IPS-18a (cell line): ENCODE measurements around the gene SLC25A29.

Experiments
- H3K27ac ChIP-seq: one replicate; pipeline ENCODE4 v1.5.1; 2013; ENCODE audit warnings: low read length
- H3K27me3 ChIP-seq: one replicate; pipeline ENCODE4 v1.6.1; 2013; ENCODE audit warnings: mild to moderate bottlenecking, low read length; ENCODE audit not compliant: control insufficient read depth, insufficient read depth
- H3K36me3 ChIP-seq: one replicate; pipeline ENCODE4 v1.6.1; 2013; ENCODE audit warnings: low read depth, low read length; ENCODE audit not compliant: control insufficient read depth
- H3K4me1 ChIP-seq: one replicate; pipeline ENCODE4 v1.6.1; 2013; ENCODE audit warnings: low read depth, low read length; ENCODE audit not compliant: control insufficient read depth
- H3K4me3 ChIP-seq: one replicate; pipeline ENCODE4 v1.5.1; 2013; ENCODE audit warnings: low read length
- H3K9ac ChIP-seq: one replicate; pipeline ENCODE4 v1.6.1; 2013; ENCODE audit warnings: mild to moderate bottlenecking, low read length, moderate library complexity
- H3K9me3 ChIP-seq: one replicate; pipeline ENCODE4 v1.6.1; 2013; ENCODE audit warnings: low read depth, low read length; ENCODE audit not compliant: control insufficient read depth

The SLC25A29 gene

DNA sequence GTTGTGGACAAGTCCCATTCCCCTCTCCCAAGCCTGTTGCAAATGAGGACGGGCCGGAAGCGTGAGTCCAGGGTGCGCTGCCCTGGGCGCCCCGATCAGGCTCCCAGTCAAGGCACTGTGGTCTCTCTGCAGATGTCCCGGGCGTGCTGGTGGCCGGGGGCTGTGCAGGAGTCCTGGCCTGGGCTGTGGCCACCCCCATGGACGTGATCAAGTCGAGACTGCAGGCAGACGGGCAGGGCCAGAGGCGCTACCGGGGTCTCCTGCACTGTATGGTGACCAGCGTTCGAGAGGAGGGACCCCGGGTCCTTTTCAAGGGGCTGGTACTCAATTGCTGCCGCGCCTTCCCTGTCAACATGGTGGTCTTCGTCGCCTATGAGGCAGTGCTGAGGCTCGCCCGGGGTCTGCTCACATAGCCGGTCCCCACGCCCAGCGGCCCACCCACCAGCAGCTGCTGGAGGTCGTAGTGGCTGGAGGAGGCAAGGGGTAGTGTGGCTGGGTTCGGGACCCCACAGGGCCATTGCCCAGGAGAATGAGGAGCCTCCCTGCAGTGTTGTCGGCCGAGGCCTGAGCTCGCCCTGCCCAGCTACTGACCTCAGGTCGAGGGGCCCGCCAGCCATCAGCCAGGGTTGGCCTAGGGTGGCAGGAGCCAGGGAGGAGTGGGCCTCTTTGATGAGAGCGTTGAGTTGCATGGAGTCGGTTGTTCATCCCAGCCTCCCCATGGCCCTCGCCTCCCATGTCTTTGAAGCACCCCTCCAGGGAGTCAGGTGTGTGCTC lies 23.2 kb upstream of the SLC25A29 start:
- H3K27ac ChIP-seq, result no peak overlapping the region
- no peaks in the 10 kb centered on the region for H3K9me3 ChIP-seq
- H3K4me3 ChIP-seq, result no peak overlapping the region
- H3K27me3 ChIP-seq, result no peaks in the 10 kb centered on the region
- H3K4me1 ChIP-seq, result no peaks in the 10 kb centered on the region
- H3K9ac ChIP-seq, result no peak overlapping the region
- H3K36me3 ChIP-seq, result peaks cover 4% of the 10 kb centered on the region

DNA sequence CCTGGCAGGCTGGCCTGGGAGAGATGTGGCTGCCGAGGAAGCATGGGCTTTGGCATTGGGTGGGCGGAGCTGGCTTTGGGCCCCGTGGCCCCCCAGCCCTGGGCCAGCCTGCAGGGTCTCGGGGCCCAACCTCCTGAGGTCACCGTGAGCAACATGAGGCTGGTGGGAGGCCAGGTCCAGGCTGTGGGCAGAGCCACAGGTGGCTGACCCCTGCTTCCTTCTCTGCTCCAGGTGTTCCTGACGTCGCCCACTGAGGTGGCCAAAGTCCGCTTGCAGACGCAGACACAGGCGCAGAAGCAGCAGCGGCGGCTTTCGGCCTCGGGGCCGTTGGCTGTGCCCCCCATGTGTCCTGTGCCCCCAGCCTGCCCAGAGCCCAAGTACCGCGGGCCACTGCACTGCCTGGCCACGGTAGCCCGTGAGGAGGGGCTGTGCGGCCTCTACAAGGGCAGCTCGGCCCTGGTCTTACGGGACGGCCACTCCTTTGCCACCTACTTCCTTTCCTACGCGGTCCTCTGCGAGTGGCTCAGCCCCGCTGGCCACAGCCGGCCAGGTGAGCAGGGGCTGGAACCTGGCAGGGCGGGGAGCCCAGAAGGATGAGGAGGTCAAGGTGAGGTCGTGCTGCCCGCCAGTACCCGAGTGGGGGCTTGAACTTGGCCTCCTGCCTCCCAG lies 22.4 kb upstream of the SLC25A29 start:
- H3K27me3 ChIP-seq, result no peaks in the 10 kb centered on the region
- H3K4me1 ChIP-seq, result no peaks in the 10 kb centered on the region
- H3K9me3 ChIP-seq, result no peaks in the 10 kb centered on the region
- H3K36me3 ChIP-seq, result peaks cover under 1% of the 10 kb centered on the region
- H3K9ac ChIP-seq, result no peak overlapping the region
- H3K27ac ChIP-seq, result no peak overlapping the region
- H3K4me3 ChIP-seq, result no peak overlapping the region

DNA sequence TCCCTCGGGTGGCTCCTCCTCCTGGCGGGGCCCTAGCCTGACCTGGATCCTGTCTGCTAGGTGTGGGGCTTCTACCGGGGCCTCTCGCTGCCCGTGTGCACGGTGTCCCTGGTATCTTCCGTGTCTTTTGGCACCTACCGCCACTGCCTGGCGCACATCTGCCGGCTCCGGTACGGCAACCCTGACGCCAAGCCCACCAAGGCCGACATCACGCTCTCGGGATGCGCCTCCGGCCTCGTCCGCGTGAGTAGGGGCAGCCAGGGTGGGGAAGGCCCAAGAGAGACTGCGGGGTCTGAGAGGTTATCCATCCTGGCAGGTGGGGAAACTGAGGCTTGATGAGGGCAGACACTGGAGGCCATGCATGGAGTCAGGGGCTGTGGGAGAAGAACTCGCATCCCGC lies 20.9 kb upstream of the SLC25A29 start:
- H3K27me3 ChIP-seq, result no peaks in the 10 kb centered on the region
- no peaks in the 10 kb centered on the region for H3K9me3 ChIP-seq
- H3K36me3 ChIP-seq, result no peaks in the 10 kb centered on the region
- no peak overlapping the region for H3K9ac ChIP-seq
- H3K4me3 ChIP-seq, result no peak overlapping the region
- H3K4me1 ChIP-seq, result no peaks in the 10 kb centered on the region
- no peak overlapping the region for H3K27ac ChIP-seq

DNA sequence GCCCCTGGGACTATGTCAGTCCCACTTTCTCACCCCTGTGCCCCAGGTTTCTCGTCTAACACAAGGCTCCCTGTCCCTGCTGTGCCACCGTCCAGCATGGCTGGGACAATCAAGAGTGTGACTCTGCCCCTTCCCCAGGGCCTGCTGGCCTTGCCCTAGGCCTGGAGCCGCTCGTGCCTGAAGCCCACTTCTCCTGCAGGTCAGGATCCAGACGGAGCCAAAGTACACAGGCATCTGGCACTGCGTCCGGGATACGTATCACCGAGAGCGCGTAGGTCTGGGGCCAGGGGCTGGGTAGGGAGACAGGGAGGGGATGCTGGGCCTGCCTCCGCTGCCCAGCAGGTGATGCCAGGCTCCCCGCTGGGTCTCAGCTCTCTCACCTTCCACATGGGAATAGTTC lies 19.7 kb upstream of the SLC25A29 start:
- Histone ChIP-seq H3K4me1 (no peaks in the 10 kb centered on the region), H3K27me3 (no peaks in the 10 kb centered on the region), H3K9me3 (no peaks in the 10 kb centered on the region), H3K36me3 (no peaks in the 10 kb centered on the region), H3K27ac (no peak overlapping the region), H3K4me3 (no peak overlapping the region), H3K9ac (no peak overlapping the region)

DNA sequence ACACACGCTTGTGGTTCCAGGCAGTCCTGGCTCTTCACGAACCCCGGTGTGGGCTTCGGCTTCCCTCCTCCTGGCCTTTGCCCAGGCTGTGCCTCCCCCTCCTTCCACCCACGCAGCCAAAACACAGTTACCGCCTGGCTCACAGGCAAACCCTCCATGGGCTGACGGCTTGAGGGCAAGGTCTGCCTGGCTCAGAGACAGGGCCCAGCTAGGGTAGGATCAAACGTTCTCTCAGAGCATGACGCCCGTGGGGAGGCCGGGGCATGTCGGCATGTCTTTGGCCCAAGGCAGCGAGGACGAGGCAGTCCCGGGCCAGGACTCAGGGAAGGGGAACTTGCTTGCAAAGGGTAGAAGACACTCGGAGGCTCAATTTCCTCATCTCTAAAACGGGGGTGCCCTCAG lies 19.0 kb upstream of the SLC25A29 start:
- no peaks in the 10 kb centered on the region for H3K27me3 ChIP-seq
- no peak overlapping the region for H3K27ac ChIP-seq
- H3K4me1 ChIP-seq, result no peaks in the 10 kb centered on the region
- H3K9ac ChIP-seq, result no peak overlapping the region
- no peak overlapping the region for H3K4me3 ChIP-seq
- H3K9me3 ChIP-seq, result no peaks in the 10 kb centered on the region
- no peaks in the 10 kb centered on the region for H3K36me3 ChIP-seq

DNA sequence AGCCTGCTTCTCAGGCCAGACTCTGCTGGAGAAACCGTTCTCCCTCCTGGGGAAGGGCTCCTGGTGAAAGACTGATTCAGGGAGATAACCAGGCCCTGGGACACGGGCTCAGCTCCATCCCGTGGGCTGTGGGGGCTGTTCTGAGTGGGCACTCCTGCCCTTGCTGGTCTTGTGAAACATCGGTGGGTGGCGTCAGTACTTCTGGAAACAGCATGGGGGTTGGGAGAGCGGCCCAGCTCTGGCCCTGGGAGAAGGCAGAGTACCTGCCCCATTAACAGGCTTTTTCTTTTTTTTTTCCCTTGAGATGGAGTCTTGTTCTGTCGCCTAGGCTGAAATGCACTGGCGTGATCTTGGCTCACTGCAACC lies 17.7 kb upstream of the SLC25A29 start:
- H3K9ac ChIP-seq, result no peak overlapping the region
- H3K27me3 ChIP-seq, result no peaks in the 10 kb centered on the region
- H3K4me3 ChIP-seq, result no peak overlapping the region
- H3K9me3 ChIP-seq, result no peaks in the 10 kb centered on the region
- H3K27ac ChIP-seq, result no peak overlapping the region
- no peaks in the 10 kb centered on the region for H3K4me1 ChIP-seq
- H3K36me3 ChIP-seq, result no peaks in the 10 kb centered on the region

DNA sequence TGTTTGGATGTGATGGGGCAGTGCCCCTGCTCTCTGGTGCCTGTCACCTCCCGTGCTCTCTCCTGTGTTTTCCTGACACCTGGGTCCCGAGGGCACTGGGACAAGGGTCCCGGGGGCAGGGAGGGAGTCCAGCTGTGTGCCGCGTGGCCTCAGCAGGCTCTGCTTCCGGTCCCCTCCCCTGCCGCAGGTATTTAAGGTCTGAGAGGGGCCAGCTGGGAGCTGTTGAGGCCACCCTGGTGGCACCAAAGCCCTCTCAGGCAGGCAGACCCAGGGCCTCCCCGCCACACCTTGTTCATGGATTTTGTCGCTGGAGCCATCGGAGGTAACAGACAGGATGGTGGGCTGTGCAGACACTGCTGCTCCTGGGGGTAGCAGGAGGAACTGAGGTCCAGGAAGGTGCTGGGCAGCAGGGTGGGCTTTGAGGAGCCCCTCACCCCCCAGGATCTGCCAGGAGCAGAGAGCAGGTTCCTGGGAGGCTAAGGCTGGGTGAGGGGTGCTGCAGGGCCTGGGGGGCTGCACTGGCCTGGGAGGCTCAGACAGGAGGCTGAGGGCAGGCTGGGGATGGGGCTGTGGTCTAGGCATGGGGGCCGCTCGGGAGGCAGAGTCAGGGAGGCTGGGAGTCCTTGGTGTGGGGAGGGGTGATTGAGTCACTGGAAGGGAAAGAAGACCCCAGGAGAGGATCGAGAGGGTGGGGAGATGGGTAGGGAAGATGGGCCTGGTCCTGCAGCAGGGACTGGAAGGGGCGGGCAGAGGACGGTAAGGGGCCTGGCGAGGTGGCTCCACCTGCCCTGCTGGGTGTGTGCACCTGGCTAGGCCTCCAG lies 17.1 kb upstream of the SLC25A29 start, which contains the start of gene SLC25A47:
SLC25A47 (plus strand) TSS at position 219 of the 821 bp plus-strand sequence; CDS start at position 295, 76 bp downstream.
- Histone ChIP-seq H3K27me3 (no peaks in the 10 kb centered on the region), H3K4me3 (no peak within 1 kb of the TSS), H3K9me3 (no peaks in the 10 kb centered on the region), H3K4me1 (no peaks in the 10 kb centered on the region), H3K9ac (no peak within 1 kb of the TSS), H3K27ac (no peak within 1 kb of the TSS), H3K36me3 (no peaks in the 10 kb centered on the region)

DNA sequence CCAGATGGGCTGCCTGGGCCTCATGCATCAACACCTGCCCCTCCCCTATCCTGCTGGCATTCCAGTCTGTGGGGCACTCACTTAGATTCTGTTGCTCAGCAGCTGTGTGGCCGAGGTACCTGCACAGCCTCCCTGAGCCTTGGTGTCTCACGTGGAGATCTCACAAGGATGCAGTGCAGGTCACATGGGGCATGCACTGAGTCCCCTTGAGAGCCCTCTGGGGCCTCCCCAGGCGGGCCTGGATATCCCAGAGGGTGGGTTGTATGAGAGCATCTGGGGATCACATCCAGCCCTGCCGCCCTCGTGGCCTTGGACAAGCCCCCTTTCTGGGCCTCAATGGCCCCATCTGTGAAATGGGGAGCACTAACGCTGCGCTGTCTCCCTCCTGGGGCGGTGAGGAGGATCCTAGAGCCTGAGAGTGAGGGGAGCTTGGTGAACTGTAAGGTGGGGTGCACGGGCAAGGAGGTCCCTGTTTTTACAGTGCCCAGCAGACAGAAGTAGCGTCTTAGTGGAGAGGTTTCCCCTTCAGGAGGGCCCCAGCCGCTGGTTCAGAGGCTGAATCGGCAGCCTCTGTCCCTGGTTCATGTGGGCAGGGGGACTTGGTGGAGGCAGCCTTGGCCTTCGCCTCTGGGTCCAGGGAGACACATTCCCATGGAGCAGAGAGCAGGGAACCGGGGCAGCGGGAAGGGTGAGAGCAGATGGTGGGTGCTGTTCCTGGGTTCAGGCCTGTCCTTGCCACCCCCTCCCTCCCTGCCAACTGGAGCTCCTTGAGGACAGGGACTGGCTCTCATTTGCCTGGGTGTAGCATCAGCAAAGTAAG lies 16.1 kb upstream of the SLC25A29 start:
- Histone ChIP-seq H3K9me3 (no peaks in the 10 kb centered on the region), H3K36me3 (no peaks in the 10 kb centered on the region), H3K27ac (no peak overlapping the region), H3K4me3 (no peak overlapping the region), H3K9ac (no peak overlapping the region), H3K27me3 (no peaks in the 10 kb centered on the region), H3K4me1 (no peaks in the 10 kb centered on the region)

DNA sequence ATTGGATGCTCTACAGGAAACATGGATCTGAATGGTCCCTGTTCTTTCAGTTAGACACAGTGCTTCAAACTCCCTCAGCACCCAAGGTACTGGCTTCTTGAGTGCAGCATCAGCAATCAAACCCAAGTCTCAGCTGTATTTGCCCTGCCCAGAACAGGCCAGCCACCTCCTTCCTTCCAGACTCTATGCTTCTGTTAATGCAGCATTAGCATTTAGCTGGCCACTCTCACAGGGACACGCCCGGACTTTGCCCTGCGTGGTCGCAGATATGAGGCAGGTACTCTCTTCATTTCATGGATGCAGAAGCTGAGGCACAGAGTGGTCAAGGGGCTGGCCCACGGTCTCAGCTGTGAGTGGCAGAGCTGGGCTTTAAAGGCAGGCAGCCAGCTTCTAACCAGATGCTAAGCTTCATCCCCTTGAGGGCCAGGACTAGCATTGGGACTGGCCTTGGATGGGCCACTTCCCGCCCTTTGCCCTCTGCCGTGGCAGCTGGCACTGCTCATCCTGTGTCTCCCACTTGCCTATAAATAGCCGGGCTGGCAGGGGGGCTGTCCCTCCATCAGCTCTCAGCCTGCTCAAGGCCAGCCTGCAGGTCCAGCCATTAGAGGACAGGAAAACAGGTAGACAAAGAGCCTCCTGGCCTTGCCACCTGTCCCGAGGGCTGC lies 15.4 kb upstream of the SLC25A29 start:
- no peaks in the 10 kb centered on the region for H3K9me3 ChIP-seq
- no peaks in the 10 kb centered on the region for H3K27me3 ChIP-seq
- no peaks in the 10 kb centered on the region for H3K4me1 ChIP-seq
- H3K27ac ChIP-seq, result no peak overlapping the region
- H3K36me3 ChIP-seq, result no peaks in the 10 kb centered on the region
- H3K4me3 ChIP-seq, result no peak overlapping the region
- no peak overlapping the region for H3K9ac ChIP-seq

DNA sequence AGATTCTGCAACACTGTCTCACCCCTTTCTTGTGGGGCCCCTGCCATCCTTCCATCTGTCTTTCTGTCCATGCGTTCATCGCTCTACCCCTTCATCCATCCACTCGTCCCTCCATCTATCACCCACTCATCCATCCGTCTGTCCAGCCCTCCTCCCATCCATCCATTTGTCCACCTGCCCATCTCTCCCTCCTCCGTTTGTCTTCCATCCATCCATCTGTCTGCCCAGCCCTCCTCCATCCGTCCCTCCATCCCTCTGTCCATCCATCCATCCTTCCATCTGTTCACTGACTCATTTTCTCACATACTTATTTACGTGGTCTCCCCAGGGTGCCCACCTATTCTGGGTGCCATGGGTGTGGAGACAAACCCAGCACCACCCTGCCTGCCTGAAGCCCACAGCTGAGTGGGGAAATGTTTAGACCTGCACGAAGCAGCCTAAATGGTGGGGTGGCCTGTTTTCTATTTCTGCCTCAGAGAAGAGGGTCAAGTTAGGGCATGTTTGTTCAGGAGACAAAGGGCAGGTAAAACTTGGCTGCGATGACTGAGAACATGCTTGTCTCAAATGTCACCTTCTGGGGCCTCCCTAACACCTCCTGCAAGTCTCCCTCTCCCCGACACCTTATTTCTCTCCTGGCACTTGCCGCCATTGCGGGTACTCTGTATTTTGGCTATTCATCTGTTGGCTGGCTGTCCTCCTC lies 14.1 kb upstream of the SLC25A29 start:
- Histone ChIP-seq H3K36me3 (no peaks in the 10 kb centered on the region), H3K4me1 (no peaks in the 10 kb centered on the region), H3K27me3 (no peaks in the 10 kb centered on the region), H3K9ac (no peak overlapping the region), H3K9me3 (no peaks in the 10 kb centered on the region), H3K27ac (no peak overlapping the region), H3K4me3 (no peak overlapping the region)
